ENCODE data around the gene PDE7B. TPM values are rescaled to one million over a fixed set of nuclear protein-coding genes. Genes with fewer than 3 reads are reported as not detected.

PDE7B gene
- total and polyA plus RNA-seq, 2 donors (not counting 1 experiment from before 2014, with no cell fraction given), result 7.9 to 21.5 TPM

DNA sequence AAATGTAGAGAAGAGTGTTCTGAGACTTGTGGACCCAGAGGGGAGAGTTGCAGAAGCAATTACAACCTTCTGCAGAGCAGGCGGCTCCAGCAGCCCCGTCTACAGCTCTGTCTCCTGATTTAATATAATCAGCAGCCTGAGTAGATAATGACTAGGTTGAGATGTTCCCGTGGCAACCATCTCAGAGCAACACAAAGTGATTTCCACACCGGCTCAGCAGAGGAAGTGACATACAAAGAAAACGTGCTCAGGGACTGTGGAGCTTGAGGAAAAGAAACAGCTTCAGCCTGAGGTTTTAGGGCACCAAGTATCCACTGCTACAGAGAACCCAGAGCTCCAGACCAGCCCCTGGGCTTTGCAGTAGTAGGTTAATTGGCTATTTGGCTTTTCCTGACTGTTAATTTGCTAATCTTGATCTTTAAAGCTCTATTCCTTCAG lies 262.3 kb downstream of the PDE7B start:
- H3K9ac ChIP-seq (ENCODE audit: insufficient read depth, low read length), result no peak overlapping the region
- H3K4me3 ChIP-seq (replicated peaks in 1 of 4; ENCODE audit: control extremely low read depth in 1 of 4, insufficient read depth in 1 of 4, low read depth in 3 of 4, low read length in 4 of 4), result no peak overlapping the region
- no peaks in the 10 kb centered on the region for H3K27me3 ChIP-seq (ENCODE audit: control insufficient read depth, insufficient read depth, low read length)
- H2AFZ ChIP-seq (ENCODE audit: low read length), result no peak overlapping the region
- TF ChIP-seq, protein P1, sequence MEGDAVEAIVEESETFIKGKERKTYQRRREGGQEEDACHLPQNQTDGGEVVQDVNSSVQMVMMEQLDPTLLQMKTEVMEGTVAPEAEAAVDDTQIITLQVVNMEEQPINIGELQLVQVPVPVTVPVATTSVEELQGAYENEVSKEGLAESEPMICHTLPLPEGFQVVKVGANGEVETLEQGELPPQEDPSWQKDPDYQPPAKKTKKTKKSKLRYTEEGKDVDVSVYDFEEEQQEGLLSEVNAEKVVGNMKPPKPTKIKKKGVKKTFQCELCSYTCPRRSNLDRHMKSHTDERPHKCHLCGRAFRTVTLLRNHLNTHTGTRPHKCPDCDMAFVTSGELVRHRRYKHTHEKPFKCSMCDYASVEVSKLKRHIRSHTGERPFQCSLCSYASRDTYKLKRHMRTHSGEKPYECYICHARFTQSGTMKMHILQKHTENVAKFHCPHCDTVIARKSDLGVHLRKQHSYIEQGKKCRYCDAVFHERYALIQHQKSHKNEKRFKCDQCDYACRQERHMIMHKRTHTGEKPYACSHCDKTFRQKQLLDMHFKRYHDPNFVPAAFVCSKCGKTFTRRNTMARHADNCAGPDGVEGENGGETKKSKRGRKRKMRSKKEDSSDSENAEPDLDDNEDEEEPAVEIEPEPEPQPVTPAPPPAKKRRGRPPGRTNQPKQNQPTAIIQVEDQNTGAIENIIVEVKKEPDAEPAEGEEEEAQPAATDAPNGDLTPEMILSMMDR (conservative IDR thresholded peaks at IDR 0.05 in 1 of 2, IDR thresholded peaks at IDR 0.05 in 1 of 2; ENCODE audit: low read depth in 1 of 2, low read length in 2 of 2), result no peak
- no peak for TF ChIP-seq EZH2 (IDR thresholded peaks at IDR 0.05; ENCODE audit: low read length, missing control alignments)
- H3K4me2 ChIP-seq (ENCODE audit: extremely low read depth, insufficient read depth, low read length), result no peak overlapping the region
- no peaks in the 10 kb centered on the region for H3K36me3 ChIP-seq (ENCODE audit: control insufficient read depth, insufficient read depth, low read length)
- no peaks in the 10 kb centered on the region for H4K20me1 ChIP-seq (ENCODE audit: control insufficient read depth, extremely low read depth, insufficient read depth, low read length)
- no peaks in the 10 kb centered on the region for H3K79me2 ChIP-seq (ENCODE audit: control insufficient read depth, insufficient read depth, low read length)
- peak; percentile 74 to 75 for DNase-seq (ENCODE audit: low read depth in 2 of 2)
- H3K27ac ChIP-seq (ENCODE audit: insufficient read depth, low read length), result no peak overlapping the region
- no peaks in the 10 kb centered on the region for H3K9me3 ChIP-seq (ENCODE audit: control insufficient read depth, insufficient read depth, low read depth, low read length)
- H3K4me1 ChIP-seq (ENCODE audit: control insufficient read depth, extremely low read depth, insufficient read depth, low read length), result peaks cover 5% of the 10 kb centered on the region

DNA sequence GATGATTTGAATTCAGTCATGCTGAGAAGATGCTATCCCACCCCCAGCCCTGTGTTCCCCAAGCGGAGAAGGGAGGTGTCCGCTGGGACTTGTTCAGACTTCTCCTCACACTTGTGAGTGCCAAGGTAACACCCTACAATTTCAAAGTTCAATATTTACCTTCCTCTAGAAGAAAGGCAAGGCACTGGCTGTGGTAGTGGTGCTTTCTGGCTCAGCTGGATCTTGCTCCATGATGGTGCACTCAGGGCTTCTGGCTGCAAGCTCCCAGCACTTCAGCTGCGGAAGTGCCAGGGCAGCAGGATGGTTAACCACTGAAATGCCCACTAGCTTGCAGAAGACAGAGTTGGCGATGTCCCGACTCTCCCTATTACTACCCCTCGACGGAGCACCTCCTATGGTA lies 263.2 kb downstream of the PDE7B start:
- Histone ChIP-seq H3K27me3 (ENCODE audit: control insufficient read depth, insufficient read depth, low read length) (no peaks in the 10 kb centered on the region), H3K4me3 (replicated peaks in 1 of 4; ENCODE audit: control extremely low read depth in 1 of 4, insufficient read depth in 1 of 4, low read depth in 3 of 4, low read length in 4 of 4) (no peak overlapping the region), H3K4me1 (ENCODE audit: control insufficient read depth, extremely low read depth, insufficient read depth, low read length) (peaks cover 5% of the 10 kb centered on the region), H3K9ac (ENCODE audit: insufficient read depth, low read length) (no peak overlapping the region), H3K79me2 (ENCODE audit: control insufficient read depth, insufficient read depth, low read length) (no peaks in the 10 kb centered on the region), H3K4me2 (ENCODE audit: extremely low read depth, insufficient read depth, low read length) (no peak overlapping the region), H3K36me3 (ENCODE audit: control insufficient read depth, insufficient read depth, low read length) (no peaks in the 10 kb centered on the region), H3K9me3 (ENCODE audit: control insufficient read depth, insufficient read depth, low read depth, low read length) (no peaks in the 10 kb centered on the region), H4K20me1 (ENCODE audit: control insufficient read depth, extremely low read depth, insufficient read depth, low read length) (no peaks in the 10 kb centered on the region), H3K27ac (ENCODE audit: insufficient read depth, low read length) (no peak overlapping the region), H2AFZ (ENCODE audit: low read length) (no peak overlapping the region)
- TF ChIP-seq, protein P1 (conservative IDR thresholded peaks at IDR 0.05 in 1 of 2, IDR thresholded peaks at IDR 0.05 in 1 of 2; ENCODE audit: low read depth in 1 of 2, low read length in 2 of 2), result no peak
- no peak for TF ChIP-seq EZH2 (IDR thresholded peaks at IDR 0.05; ENCODE audit: low read length, missing control alignments)
- no peak for DNase-seq (ENCODE audit: low read depth in 2 of 2)

DNA sequence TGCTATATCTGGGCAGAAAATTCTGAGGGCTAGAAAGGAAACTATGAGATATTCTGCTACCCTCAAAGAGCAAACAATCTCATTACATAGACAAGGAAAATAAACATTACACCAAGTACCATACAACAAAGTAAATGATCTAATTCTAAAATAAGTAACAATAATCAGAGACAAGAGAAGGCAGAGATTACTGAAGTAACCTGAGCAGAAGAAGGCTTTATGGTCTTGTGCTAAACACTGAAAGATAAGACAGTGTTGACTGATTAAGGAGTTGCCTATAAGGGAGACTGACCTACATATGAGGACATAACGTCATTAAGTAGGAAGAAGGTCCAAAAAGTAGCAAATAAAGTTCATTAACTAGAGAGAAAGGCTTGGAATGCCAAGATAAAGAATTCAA lies 264.4 kb downstream of the PDE7B start:
- Histone ChIP-seq H2AFZ (ENCODE audit: low read length) (no peak overlapping the region), H3K36me3 (ENCODE audit: control insufficient read depth, insufficient read depth, low read length) (no peaks in the 10 kb centered on the region), H3K4me2 (ENCODE audit: extremely low read depth, insufficient read depth, low read length) (no peak overlapping the region), H3K9me3 (ENCODE audit: control insufficient read depth, insufficient read depth, low read depth, low read length) (no peaks in the 10 kb centered on the region), H3K27me3 (ENCODE audit: control insufficient read depth, insufficient read depth, low read length) (no peaks in the 10 kb centered on the region), H3K27ac (ENCODE audit: insufficient read depth, low read length) (no peak overlapping the region), H3K79me2 (ENCODE audit: control insufficient read depth, insufficient read depth, low read length) (no peaks in the 10 kb centered on the region), H4K20me1 (ENCODE audit: control insufficient read depth, extremely low read depth, insufficient read depth, low read length) (no peaks in the 10 kb centered on the region), H3K4me1 (ENCODE audit: control insufficient read depth, extremely low read depth, insufficient read depth, low read length) (peaks cover 5% of the 10 kb centered on the region), H3K9ac (ENCODE audit: insufficient read depth, low read length) (no peak overlapping the region), H3K4me3 (replicated peaks in 1 of 4; ENCODE audit: control extremely low read depth in 1 of 4, insufficient read depth in 1 of 4, low read depth in 3 of 4, low read length in 4 of 4) (no peak overlapping the region)
- no peak for DNase-seq (ENCODE audit: low read depth in 2 of 2)
- no peak for TF ChIP-seq EZH2 (IDR thresholded peaks at IDR 0.05; ENCODE audit: low read length, missing control alignments)
- TF ChIP-seq, protein P1 (conservative IDR thresholded peaks at IDR 0.05 in 1 of 2, IDR thresholded peaks at IDR 0.05 in 1 of 2; ENCODE audit: low read depth in 1 of 2, low read length in 2 of 2), result no peak

Data from fibroblast of lung (primary cell).